OCI-LY1 (cell line): ENCODE measurements around the gene IFNA2.
A peak's percentile ranks its signal among the peaks of the same experiment; 100 is the strongest.

Source experiments
- H2AFZ ChIP-seq: fragments of 200-600 bp; sonication (generic), shearing (Covaris generic); 2 replicates; pipeline ENCODE4 v1.6.0; 2014; ENCODE audit warnings: antibody characterized with exemption, mild to moderate bottlenecking, low read length
- H3F3A ChIP-seq: fragments of 200-600 bp; sonication (generic), shearing (Covaris generic); 2 replicates; pipeline ENCODE4 v1.6.0; 2014; ENCODE audit warnings: mild to moderate bottlenecking, antibody characterized with exemption, low read length, moderate library complexity; ENCODE audit not compliant: insufficient read depth
- H3K27ac ChIP-seq: fragments of 200-600 bp; sonication (generic); 2 replicates; pipeline ENCODE4 v1.5.1; 2014; ENCODE audit warnings: low read length, mixed run types, mild to moderate bottlenecking, low read depth; ENCODE audit not compliant: poor library complexity, severe bottlenecking
- H3K27me3 ChIP-seq: fragments of 200-600 bp; sonication (generic); 2 replicates; pipeline ENCODE4 v1.6.0; 2014; ENCODE audit warnings: antibody characterized with exemption, mild to moderate bottlenecking, low read length, moderate library complexity; ENCODE audit not compliant: insufficient read depth
- H3K36me3 ChIP-seq: fragments of 200-600 bp; sonication (generic); 2 replicates; pipeline ENCODE4 v1.6.1; 2014; ENCODE audit warnings: mild to moderate bottlenecking, antibody characterized with exemption, low read length, moderate library complexity, mixed read lengths; ENCODE audit not compliant: insufficient read depth
- H3K4me1 ChIP-seq: fragments of 200-600 bp; sonication (generic); 2 replicates; pipeline ENCODE4 v1.5.1; 2014; ENCODE audit warnings: mild to moderate bottlenecking, low read length, moderate library complexity; ENCODE audit not compliant: insufficient read depth, severe bottlenecking
- H3K4me2 ChIP-seq: fragments of 200-600 bp; sonication (generic), shearing (Covaris generic); 2 replicates; pipeline ENCODE4 v1.6.1; 2014; ENCODE audit warnings: low read length
- H3K4me3 ChIP-seq: fragments of 200-600 bp; sonication (generic); 2 replicates; pipeline ENCODE4 v1.5.1; 2014; ENCODE audit warnings: low read length, low read depth, mild to moderate bottlenecking, mixed read lengths; ENCODE audit not compliant: poor library complexity, severe bottlenecking
- H3K79me2 ChIP-seq: fragments of 200-600 bp; shearing (Covaris generic); 2 replicates; pipeline ENCODE4 v1.6.1; 2016; ENCODE audit warnings: mixed run types, low read length, mixed read lengths; ENCODE audit not compliant: insufficient read depth
- H3K9ac ChIP-seq: fragments of 200-600 bp; sonication (generic), shearing (Covaris generic); 2 replicates; pipeline ENCODE4 v1.6.1; 2014; ENCODE audit warnings: mild to moderate bottlenecking, low read length, mixed read lengths
- H3K9me2 ChIP-seq: fragments of 200-600 bp; sonication (generic), shearing (Covaris generic); 2 replicates; pipeline ENCODE4 v1.6.1; 2014; ENCODE audit warnings: low read depth, mild to moderate bottlenecking, low read length, mixed read lengths
- H3K9me3 ChIP-seq: fragments of 200-600 bp; shearing (Covaris generic); 2 replicates; pipeline ENCODE4 v1.6.1; 2014; ENCODE audit warnings: low read length, mixed read lengths
- H4K20me1 ChIP-seq: fragments of 200-600 bp; sonication (generic), shearing (Covaris generic); 2 replicates; pipeline ENCODE4 v1.6.0; 2016; ENCODE audit warnings: mild to moderate bottlenecking, low read length; ENCODE audit not compliant: insufficient read depth
- EZH2 ChIP-seq: fragments of 200-600 bp; sonication (generic), shearing (Covaris generic); IDR thresholded peaks from 2 replicates; pipeline ENCODE4 v1.8.0; 2017; ENCODE audit warnings: borderline replicate concordance, mixed run types, mild to moderate bottlenecking, antibody characterized with exemption, low read length, moderate library complexity, mixed read lengths
- TF ChIP-seq, protein P1 (sequence below): fragments of 200-600 bp; sonication (generic), shearing (Covaris generic); IDR thresholded peaks from 2 replicates; pipeline ENCODE4 v1.5.1; 2017; ENCODE audit warnings: mild to moderate bottlenecking, antibody characterized with exemption, low read length, moderate library complexity, mixed read lengths

The IFNA2 gene

GRCh38 chr9:21398955-21399489, 13.8 kb upstream of the IFNA2 start:
- H3K36me3 ChIP-seq: no peaks in the 10 kb centered on the region
- H3K9me3 ChIP-seq: no peaks in the 10 kb centered on the region
- H3K4me1 ChIP-seq: no peaks in the 10 kb centered on the region
- H3K4me3 ChIP-seq: no peak overlapping the region
- no peak overlapping the region for H3K9ac ChIP-seq
- H3F3A ChIP-seq: no peaks in the 10 kb centered on the region
- no peaks in the 10 kb centered on the region for H4K20me1 ChIP-seq
- H3K9me2 ChIP-seq: no peaks in the 10 kb centered on the region
- no peak overlapping the region for H2AFZ ChIP-seq
- no peak for TF ChIP-seq EZH2
- TF ChIP-seq, protein P1, sequence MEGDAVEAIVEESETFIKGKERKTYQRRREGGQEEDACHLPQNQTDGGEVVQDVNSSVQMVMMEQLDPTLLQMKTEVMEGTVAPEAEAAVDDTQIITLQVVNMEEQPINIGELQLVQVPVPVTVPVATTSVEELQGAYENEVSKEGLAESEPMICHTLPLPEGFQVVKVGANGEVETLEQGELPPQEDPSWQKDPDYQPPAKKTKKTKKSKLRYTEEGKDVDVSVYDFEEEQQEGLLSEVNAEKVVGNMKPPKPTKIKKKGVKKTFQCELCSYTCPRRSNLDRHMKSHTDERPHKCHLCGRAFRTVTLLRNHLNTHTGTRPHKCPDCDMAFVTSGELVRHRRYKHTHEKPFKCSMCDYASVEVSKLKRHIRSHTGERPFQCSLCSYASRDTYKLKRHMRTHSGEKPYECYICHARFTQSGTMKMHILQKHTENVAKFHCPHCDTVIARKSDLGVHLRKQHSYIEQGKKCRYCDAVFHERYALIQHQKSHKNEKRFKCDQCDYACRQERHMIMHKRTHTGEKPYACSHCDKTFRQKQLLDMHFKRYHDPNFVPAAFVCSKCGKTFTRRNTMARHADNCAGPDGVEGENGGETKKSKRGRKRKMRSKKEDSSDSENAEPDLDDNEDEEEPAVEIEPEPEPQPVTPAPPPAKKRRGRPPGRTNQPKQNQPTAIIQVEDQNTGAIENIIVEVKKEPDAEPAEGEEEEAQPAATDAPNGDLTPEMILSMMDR: no peak
- no peak overlapping the region for H3K27ac ChIP-seq
- no peaks in the 10 kb centered on the region for H3K79me2 ChIP-seq
- no peak overlapping the region for H3K4me2 ChIP-seq
- H3K27me3 ChIP-seq: no peaks in the 10 kb centered on the region

DNA sequence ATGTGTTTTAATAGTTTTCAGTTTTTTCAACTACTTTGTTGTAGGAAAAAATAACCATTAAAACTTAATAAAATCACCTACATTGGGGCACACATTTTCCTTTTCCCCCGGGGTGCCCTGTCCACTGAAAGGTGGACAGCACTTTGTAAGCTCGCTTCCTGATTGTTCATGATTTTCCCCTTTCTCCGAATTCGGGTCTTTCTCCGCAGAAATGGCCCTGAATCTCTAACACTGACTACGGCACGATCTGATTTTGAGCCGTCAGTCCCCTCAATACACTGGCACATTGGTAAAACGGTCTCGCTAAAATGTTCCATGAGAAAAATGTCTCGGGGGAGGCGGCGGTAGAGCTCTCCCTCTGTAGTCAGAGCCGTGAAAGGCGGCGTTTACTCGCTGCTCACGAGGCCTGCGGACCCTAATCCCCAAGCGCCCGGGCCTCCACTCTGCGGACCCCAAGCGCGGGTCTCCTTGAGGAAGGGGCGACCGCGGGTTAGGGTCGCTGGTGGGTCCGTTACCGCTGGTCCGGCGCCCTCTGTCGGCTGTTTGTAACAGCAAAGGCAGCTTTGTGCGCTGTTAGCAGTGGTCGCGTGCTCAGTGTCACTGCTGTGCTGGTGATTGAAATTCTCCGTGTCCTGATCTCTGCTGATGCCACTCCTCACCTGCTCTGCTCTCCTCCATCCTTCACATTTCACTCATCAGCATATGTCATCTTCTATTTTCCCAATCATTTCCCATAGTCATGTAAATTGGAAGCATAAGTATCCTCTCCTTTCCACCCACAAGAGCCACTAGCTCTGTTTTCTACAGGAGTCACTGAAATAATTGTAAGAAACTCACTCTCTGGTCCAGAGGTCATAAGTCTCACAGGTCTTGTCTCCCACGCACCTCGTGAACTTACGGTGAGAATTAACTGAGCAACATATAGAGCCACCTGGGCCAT, 10.8 kb upstream of the IFNA2 start:
- Histone ChIP-seq H4K20me1 (no peaks in the 10 kb centered on the region), H3K79me2 (no peaks in the 10 kb centered on the region), H3K36me3 (no peaks in the 10 kb centered on the region), H3K4me1 (no peaks in the 10 kb centered on the region), H3K9me3 (no peaks in the 10 kb centered on the region), H3F3A (no peaks in the 10 kb centered on the region), H2AFZ (no peak overlapping the region), H3K27ac (no peak overlapping the region), H3K27me3 (no peaks in the 10 kb centered on the region), H3K9me2 (no peaks in the 10 kb centered on the region), H3K4me2 (no peak overlapping the region; the same call in 1 of the 2 replicates), H3K9ac (no peak overlapping the region), H3K4me3 (no peak overlapping the region)
- no peak for TF ChIP-seq EZH2
- TF ChIP-seq, protein P1: peak; percentile 82

DNA sequence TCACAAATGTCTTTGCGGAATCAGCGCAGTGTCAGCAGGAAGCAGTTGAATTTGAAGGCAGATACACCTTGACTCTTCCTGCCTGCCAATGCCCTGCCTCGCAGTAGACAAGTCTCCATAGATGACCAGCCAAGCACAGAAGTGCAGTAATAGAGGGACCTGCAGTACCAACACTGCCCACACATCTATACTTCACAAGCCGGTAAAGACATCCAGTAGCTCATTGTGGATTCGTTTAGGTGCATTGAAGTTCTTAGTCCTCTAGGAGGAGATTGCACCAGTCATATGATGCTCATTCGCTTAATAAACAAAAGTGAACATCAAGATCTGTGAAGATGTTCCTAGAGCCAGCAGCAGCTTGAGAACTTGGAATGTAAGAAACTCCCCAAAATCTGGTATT, 7.1 kb upstream of the IFNA2 start:
- Histone ChIP-seq H3K4me1 (no peaks in the 10 kb centered on the region), H3K27me3 (no peaks in the 10 kb centered on the region), H3F3A (no peaks in the 10 kb centered on the region), H4K20me1 (no peaks in the 10 kb centered on the region), H2AFZ (no peak overlapping the region), H3K9me2 (no peaks in the 10 kb centered on the region), H3K9me3 (no peaks in the 10 kb centered on the region), H3K4me2 (no peak overlapping the region), H3K36me3 (no peaks in the 10 kb centered on the region), H3K27ac (no peak overlapping the region), H3K79me2 (no peaks in the 10 kb centered on the region), H3K9ac (no peak overlapping the region), H3K4me3 (no peak overlapping the region)
- TF ChIP-seq, protein P1: peak; percentile 40; the same call in 1 of the 2 replicates
- no peak for TF ChIP-seq EZH2
